B cell (primary cell): ENCODE measurements around the gene ANGPTL7. TPM values are rescaled to one million over a fixed set of nuclear protein-coding genes. Genes with fewer than 3 reads are reported as not detected.

Source experiments
- ATAC-seq: fragments of 200-7000 bp; cut with Tn5 transposase; one replicate; pipeline ENCODE4 v1.10.0; 2021; ENCODE audit warnings: low read depth, mild to moderate bottlenecking, moderate number of reproducible peaks, moderate library complexity
- CTCF ChIA-PET: fragments of 350-600 bp; sonication (Branson Sonifier 250); formaldehyde crosslinking; loops from one replicate; lab custom pipeline; 2021; ENCODE audit warnings: antibody characterized with exemption, inconsistent platforms; lab: Charles Lee
- POLR2A ChIA-PET: fragments of 350-600 bp; sonication (Branson Sonifier 250); formaldehyde crosslinking; loops from one replicate; lab custom pipeline; 2021; ENCODE audit warnings: antibody characterized with exemption; lab: Charles Lee
- DNase-seq: peaks from one replicate; pipeline ENCODE4 v3.0.0; 2013
- H2AFZ ChIP-seq: 2 replicates; pipeline ENCODE4 v1.6.1; 2012; ENCODE audit warnings: mild to moderate bottlenecking, low read depth, low read length; ENCODE audit not compliant: insufficient read depth, poor library complexity, severe bottlenecking
- H3K27ac ChIP-seq, 2 donors: 1 replicate in 1 of 2; 2 replicates in 1 of 2; pipeline ENCODE4 v1.5.1; 2012 to 2013; ENCODE audit warnings: low read length in 2 of 2, mild to moderate bottlenecking in 2 of 2, moderate library complexity in 1 of 2
- H3K27me3 ChIP-seq, 4 experiments: fragments of 200-600 bp in 1 of 4; sonication (generic) in 1 of 4; replicated peaks in 1 of 4; 1 replicate in 2 of 4; 2 replicates in 2 of 4; pipeline versions ENCODE4 v1.6.1 to v1.7.0; 2013 to 2016; ENCODE audit warnings: low read length in 3 of 4, mild to moderate bottlenecking in 2 of 4, mixed read lengths in 1 of 4, moderate library complexity in 1 of 4; ENCODE audit not compliant: insufficient read depth in 4 of 4, control insufficient read depth in 3 of 4; ENCODE audit errors: control extremely low read depth in 1 of 4
- H3K36me3 ChIP-seq, 2 experiments: replicated peaks in 1 of 2; 1 replicate in 1 of 2; 2 replicates in 1 of 2; pipeline versions ENCODE4 v1.6.1 to v1.7.1; 2013; ENCODE audit warnings: low read length in 1 of 2; ENCODE audit not compliant: insufficient read depth in 2 of 2, control insufficient read depth in 1 of 2; ENCODE audit errors: control extremely low read depth in 1 of 2, extremely low read depth in 1 of 2
- H3K4me1 ChIP-seq, 2 donors: fragments of 200-600 bp in 1 of 2; sonication (generic) in 1 of 2; 1 replicate in 1 of 2; 2 replicates in 1 of 2; pipeline versions ENCODE4 v1.5.1 to v1.6.1; 2013 to 2017; ENCODE audit warnings: low read length in 2 of 2; ENCODE audit not compliant: control insufficient read depth in 2 of 2, insufficient read depth in 2 of 2
- H3K4me2 ChIP-seq: replicated peaks from 2 replicates; pipeline ENCODE3; 2012; ENCODE audit warnings: mild to moderate bottlenecking, low read depth, low read length; ENCODE audit not compliant: poor library complexity, severe bottlenecking
- H3K4me3 ChIP-seq, 5 experiments: fragments of 200-600 bp in 1 of 5; sonication (generic) in 1 of 5; 1 replicate in 3 of 5; 2 replicates in 2 of 5; pipeline versions ENCODE4 v1.5.1 to v1.7.0; 2011 to 2016; ENCODE audit warnings: low read length in 4 of 5, mild to moderate bottlenecking in 4 of 5, low read depth in 2 of 5, control low read depth in 1 of 5, moderate library complexity in 1 of 5; ENCODE audit not compliant: insufficient read depth in 1 of 5; ENCODE audit errors: control extremely low read depth in 1 of 5, extremely low read depth in 1 of 5
- H3K79me2 ChIP-seq: fragments of 200-600 bp; sonication (generic); one replicate; pipeline ENCODE4 v1.6.0; 2016; ENCODE audit warnings: low read length; ENCODE audit not compliant: control insufficient read depth, insufficient read depth
- H3K9ac ChIP-seq: fragments of 200-600 bp; sonication (generic); 2 replicates; pipeline ENCODE4 v1.6.1; 2017; ENCODE audit warnings: mild to moderate bottlenecking, low read length, moderate library complexity
- H3K9me3 ChIP-seq, 3 donors: one replicate each; pipeline versions ENCODE4 v1.6.1 to v1.7.1; 2013; ENCODE audit warnings: low read length in 2 of 3; ENCODE audit not compliant: control insufficient read depth in 2 of 3, insufficient read depth in 1 of 3; ENCODE audit errors: control extremely low read depth in 1 of 3
- H4K20me1 ChIP-seq: 2 replicates; pipeline ENCODE4 v1.6.0; 2012; ENCODE audit warnings: mild to moderate bottlenecking, low read length; ENCODE audit not compliant: insufficient read depth, control insufficient read depth, poor library complexity, severe bottlenecking
- H3K27ac Mint-ChIP-seq: one replicate; pipeline ENCODE4 v1.8.0; 2021; ENCODE audit warnings: mixed read lengths
- H3K27me3 Mint-ChIP-seq: one replicate; pipeline ENCODE4 v1.8.0; 2021; ENCODE audit warnings: mixed read lengths
- H3K4me1 Mint-ChIP-seq: one replicate; pipeline ENCODE4 v1.8.0; 2021; ENCODE audit warnings: mixed read lengths
- H3K4me3 Mint-ChIP-seq: one replicate; pipeline ENCODE4 v1.8.0; 2021; ENCODE audit warnings: mixed read lengths
- H3K9me3 Mint-ChIP-seq: one replicate; pipeline ENCODE4 v1.8.0; 2022; ENCODE audit warnings: mixed read lengths; ENCODE audit not compliant: insufficient read depth
- CTCF ChIP-seq: fragments of 200-600 bp; IDR thresholded peaks from one replicate; pipeline ENCODE4 v1.8.0; 2022; ENCODE audit warnings: antibody characterized with exemption, mild to moderate bottlenecking
- EZH2 ChIP-seq: IDR thresholded peaks from 2 replicates; pipeline ENCODE4 v1.6.1; 2012; ENCODE audit warnings: borderline replicate concordance, low read depth, mild to moderate bottlenecking, moderate library complexity, low read length; ENCODE audit not compliant: insufficient read depth, poor library complexity, severe bottlenecking
- WGBS: methylation state at CpG from one replicate; pipeline ENCODE4 v1.1.5; 2013; ENCODE audit warnings: missing lambda C conversion rate; ENCODE audit not compliant: insufficient coverage; 5-methylcytosine and 5-hydroxymethylcytosine counted together
- intact Hi-C: fragments of 100-400 bp; cut with micrococcal nuclease; formaldehyde crosslinking; loops from one replicate; pipeline ENCODE4 v1.10.0; 2022
- polyA plus RNA-seq: library from polyadenylated mRNA; depleted of rRNA; stranded (reverse); fragments of >200 nt; gene quantifications from 2 replicates; pipeline ENCODE4 v1.2.3, GENCODE V29; 2012
- total RNA-seq, 2 donors: library from RNA; stranded (reverse); fragments of 120-200 nt in 1 of 2; gene quantifications; 1 replicate in 1 of 2; 2 replicates in 1 of 2; pipeline versions ENCODE4 v1.2.3 to v1.2.4, GENCODE V29; 2013 to 2022

The ANGPTL7 gene
- total and polyA plus RNA-seq, 2 donors (not counting 1 experiment from before 2014, with no cell fraction given): not detected

- peaks cover 16 to 80% of the 10 kb centered on the region in 2 experiments for H3K36me3 ChIP-seq
- POLR2A ChIA-PET: no interaction called here
Observed at GRCh38 chr1:11237356-11237755, 48.2 kb downstream of the ANGPTL7 start.

GRCh38 chr1:11238311-11238710 is 49.2 kb downstream of the ANGPTL7 start:
- WGBS: 100% methylated on average over 5 of the region's 7 CpGs
- CTCF ChIA-PET: interaction anchor here (1.0 kb wide), 1 partner anchor 10 kb away, joined by 3 read pairs; no protein-coding TSS in a partner anchor
- Mint-ChIP-seq H3K4me3 (no peak overlapping the region), H3K27ac (no peak overlapping the region), H3K4me1 (peaks cover 16% of the 10 kb centered on the region), H3K9me3 (no peaks in the 10 kb centered on the region), H3K27me3 (no peaks in the 10 kb centered on the region)
- Histone ChIP-seq H2AFZ (no peak overlapping the region), H3K9ac (no peak overlapping the region), H3K27me3 (no peaks in the 10 kb centered on the region), H3K27ac (no peak overlapping the region), H3K36me3 (peaks cover 15 to 82% of the 10 kb centered on the region in 2 experiments), H3K79me2 (peaks cover 2% of the 10 kb centered on the region), H3K9me3 (no peaks in the 10 kb centered on the region), H3K4me2 (no peak overlapping the region), H3K4me1 (peaks cover 13 to 19% of the 10 kb centered on the region in 2 donors), H3K4me3 (no peak overlapping the region), H4K20me1 (no peaks in the 10 kb centered on the region)
- no peak for DNase-seq
- POLR2A ChIA-PET: no interaction called here
- intact Hi-C loops: no loop called here
- ATAC-seq: no peak
- TF ChIP-seq EZH2 (no peak), CTCF (no peak)

More at GRCh38 chr1:11237356-11237755, 48.2 kb downstream of the ANGPTL7 start:
- H3K79me2 ChIP-seq: peaks cover 2% of the 10 kb centered on the region
- no peaks in the 10 kb centered on the region for H3K27me3 Mint-ChIP-seq
- peak overlapping the region; percentile 10 for H3K9ac ChIP-seq
- 68% methylated on average over 6 of the region's 6 CpGs for WGBS
- H3K27me3 ChIP-seq: no peaks in the 10 kb centered on the region
- H4K20me1 ChIP-seq: no peaks in the 10 kb centered on the region
- H3K27ac Mint-ChIP-seq: peak overlapping the region; percentile 39
- no peak for DNase-seq
- H3K4me1 Mint-ChIP-seq: peaks cover 16% of the 10 kb centered on the region
- ATAC-seq: no peak
- H3K4me3 Mint-ChIP-seq: no peak overlapping the region
- CTCF ChIA-PET: interaction anchor here (0.5 kb wide), 1 partner anchor 190 kb away, joined by 3 read pairs; no protein-coding TSS in a partner anchor
- TF ChIP-seq CTCF (no peak), EZH2 (no peak)
- peak overlapping the region; percentile 38 to 69 for H3K27ac ChIP-seq
- intact Hi-C loops: no loop called here
- peaks cover 13 to 19% of the 10 kb centered on the region in 2 donors for H3K4me1 ChIP-seq
- H3K4me2 ChIP-seq: peak overlapping the region; percentile 17
- H2AFZ ChIP-seq: peak overlapping the region; percentile 26
- H3K9me3 ChIP-seq: no peaks in the 10 kb centered on the region
- no peaks in the 10 kb centered on the region for H3K9me3 Mint-ChIP-seq
- H3K4me3 ChIP-seq: peak overlapping the region in 1 of 5 experiments; percentile 4
